Natural killer cell treated with Interleukin-12 subunit alpha and Interleukin-12 subunit beta and Interleukin-15 and Interleukin-18, amount 100 ng/mL, for 72 hours (primary cell): Measurements from ENCODE around the gene SIN3B. TPM values are rescaled to one million over a fixed set of nuclear protein-coding genes. Genes with fewer than 3 reads are reported as not detected.

ENCODE experiments used
- ATAC-seq, 2 donors: fragments of 150-1000 bp; cut with Tn5 transposase in 1 of 2; sonication (Bioruptor Pico), chemical (Tn5 transposase) in 1 of 2; 2 replicates each; pipeline ENCODE4 v1.10.0; 2021
- DNase-seq: peaks from one replicate; pipeline ENCODE4 v3.0.0; 2022; ENCODE audit warnings: low spot score
- H3K27ac Mint-ChIP-seq, 2 donors: 1 replicate in 1 of 2; 2 replicates in 1 of 2; pipeline ENCODE4 v1.8.0; 2022; ENCODE audit warnings: mixed read lengths in 2 of 2, mild to moderate bottlenecking in 1 of 2, moderate library complexity in 1 of 2
- H3K27me3 Mint-ChIP-seq, 2 donors: 1 replicate in 1 of 2; 2 replicates in 1 of 2; pipeline ENCODE4 v1.8.0; 2022; ENCODE audit warnings: mixed read lengths in 2 of 2
- H3K36me3 Mint-ChIP-seq: one replicate; pipeline ENCODE4 v1.8.0; 2022; ENCODE audit warnings: mixed read lengths
- H3K4me1 Mint-ChIP-seq, 2 donors: 1 replicate in 1 of 2; 2 replicates in 1 of 2; pipeline ENCODE4 v1.8.0; 2022; ENCODE audit warnings: low read depth in 2 of 2, mixed read lengths in 2 of 2, mild to moderate bottlenecking in 1 of 2
- H3K4me3 Mint-ChIP-seq: one replicate; pipeline ENCODE4 v1.8.0; 2022; ENCODE audit warnings: mixed read lengths
- H3K9me3 Mint-ChIP-seq: 2 replicates; pipeline ENCODE4 v1.8.0; 2022; ENCODE audit warnings: mixed read lengths
- total RNA-seq, 2 donors: library from RNA; stranded (reverse); gene quantifications; one replicate each; pipeline ENCODE4 v1.2.3, GENCODE V29; 2022

The SIN3B gene
- total RNA-seq, 2 donors from 2014 or later: 33.0 to 53.2 TPM

DNA sequence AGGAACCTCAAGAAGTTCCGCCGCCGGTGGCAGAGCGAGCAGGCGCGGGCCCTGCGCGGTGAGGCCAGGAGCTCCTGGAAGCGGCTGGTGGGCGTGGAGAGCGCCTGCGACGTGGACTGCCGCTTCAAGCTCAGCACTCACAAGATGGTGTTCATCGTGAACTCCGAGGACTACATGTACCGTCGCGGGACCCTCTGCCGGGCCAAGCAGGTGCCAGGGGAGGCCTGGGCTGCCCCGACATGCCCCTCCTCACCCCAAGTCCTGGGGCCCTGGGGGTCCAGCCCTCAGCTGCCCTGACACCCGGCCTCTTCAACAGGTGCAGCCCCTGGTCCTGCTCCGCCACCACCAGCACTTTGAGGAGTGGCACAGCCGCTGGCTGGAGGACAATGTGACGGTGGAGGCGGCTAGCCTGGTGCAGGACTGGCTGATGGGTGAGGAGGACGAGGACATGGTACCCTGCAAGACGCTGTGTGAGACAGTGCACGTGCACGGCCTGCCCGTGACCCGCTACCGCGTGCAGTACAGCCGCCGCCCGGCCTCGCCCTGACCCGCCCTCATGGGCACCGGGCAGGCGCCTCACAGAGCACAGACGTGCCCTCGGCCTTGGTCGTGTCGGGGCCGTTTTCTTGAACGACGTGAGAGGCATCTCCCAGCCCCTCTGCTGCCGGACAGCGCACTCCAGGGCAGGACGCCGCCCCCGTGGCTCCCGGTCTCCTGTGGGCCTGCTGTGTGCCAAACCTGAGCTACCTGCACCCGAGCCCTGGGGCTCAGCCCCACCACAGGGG is 49.2 kb downstream of the SIN3B start:
- H3K27ac Mint-ChIP-seq: no peak overlapping the region
- H3K36me3 Mint-ChIP-seq: peaks cover 30% of the 10 kb centered on the region
- ATAC-seq (no peak), DNase-seq (no peak)
- H3K4me1 Mint-ChIP-seq: peaks cover 21 to 39% of the 10 kb centered on the region in 2 donors
- H3K4me3 Mint-ChIP-seq: no peak overlapping the region
- H3K9me3 Mint-ChIP-seq: peaks cover 18% of the 10 kb centered on the region
- peaks cover 0 to 3% of the 10 kb centered on the region in 2 donors for H3K27me3 Mint-ChIP-seq

DNA sequence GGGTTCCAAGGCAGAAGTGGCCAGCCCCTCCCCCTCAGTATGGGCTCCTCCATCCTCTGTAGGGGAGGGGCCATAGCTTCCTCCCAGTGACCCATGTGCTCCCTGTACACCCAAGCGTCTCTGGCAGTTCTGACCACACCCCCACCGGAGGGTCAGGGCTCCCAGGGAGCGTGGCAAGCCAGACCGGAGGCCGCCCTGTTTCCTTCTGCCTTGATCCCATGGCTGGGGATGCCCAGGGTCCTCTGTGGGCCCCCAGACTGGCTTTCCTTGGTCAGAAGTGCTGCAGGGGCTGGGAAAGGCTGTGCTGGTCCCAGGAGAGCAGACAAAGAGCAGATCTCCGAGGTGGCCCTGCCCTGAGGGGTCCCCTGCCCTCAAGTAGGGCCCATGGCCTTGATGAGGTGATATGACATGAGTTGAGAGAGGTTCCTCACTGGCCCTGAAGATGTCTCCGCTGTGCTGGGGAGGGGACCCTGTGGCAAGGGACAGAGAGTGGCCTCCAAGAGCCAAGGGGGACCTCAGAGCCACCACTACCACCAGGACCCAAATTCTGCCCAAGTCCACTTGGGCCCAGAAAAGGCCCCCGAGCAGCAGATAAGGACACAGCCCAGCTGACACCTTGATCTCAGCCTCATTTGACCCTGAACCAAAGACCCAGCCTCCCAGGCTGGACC is 51.8 kb downstream of the SIN3B start:
- no peak overlapping the region for H3K4me3 Mint-ChIP-seq
- H3K36me3 Mint-ChIP-seq: peaks cover 18% of the 10 kb centered on the region
- H3K27ac Mint-ChIP-seq: no peak overlapping the region
- ATAC-seq (no peak), DNase-seq (no peak)
- H3K9me3 Mint-ChIP-seq: peaks cover 11% of the 10 kb centered on the region
- peaks cover 7 to 22% of the 10 kb centered on the region in 2 donors for H3K4me1 Mint-ChIP-seq
- H3K27me3 Mint-ChIP-seq: peaks cover 0 to 3% of the 10 kb centered on the region in 2 donors

DNA sequence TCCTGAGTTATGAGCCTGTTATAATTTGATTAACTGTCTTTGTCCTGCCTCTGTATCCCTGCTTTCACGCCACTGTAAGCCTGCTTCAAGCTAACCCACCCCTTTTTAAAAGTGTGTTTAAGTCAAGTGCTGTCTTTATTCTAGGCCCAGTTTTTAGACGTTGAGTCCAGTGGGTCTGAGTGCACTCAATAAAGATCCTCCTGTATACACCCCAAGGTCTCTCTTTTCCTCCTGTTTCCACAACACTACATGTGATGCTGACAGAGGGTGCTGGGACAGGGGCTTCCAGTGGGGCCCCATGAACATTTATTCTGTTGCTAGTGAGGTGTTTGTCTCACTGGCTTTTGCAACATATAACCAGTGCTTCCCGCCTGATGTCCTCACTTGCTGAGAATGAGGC is 52.9 kb downstream of the SIN3B start:
- ATAC-seq (no peak), DNase-seq (no peak)
- peaks cover 11% of the 10 kb centered on the region for H3K9me3 Mint-ChIP-seq
- peaks cover 2 to 15% of the 10 kb centered on the region in 2 donors for H3K4me1 Mint-ChIP-seq
- no peak overlapping the region for H3K4me3 Mint-ChIP-seq
- H3K36me3 Mint-ChIP-seq: peaks cover 18% of the 10 kb centered on the region
- peaks cover 0 to 3% of the 10 kb centered on the region in 2 donors for H3K27me3 Mint-ChIP-seq
- no peak overlapping the region for H3K27ac Mint-ChIP-seq

DNA sequence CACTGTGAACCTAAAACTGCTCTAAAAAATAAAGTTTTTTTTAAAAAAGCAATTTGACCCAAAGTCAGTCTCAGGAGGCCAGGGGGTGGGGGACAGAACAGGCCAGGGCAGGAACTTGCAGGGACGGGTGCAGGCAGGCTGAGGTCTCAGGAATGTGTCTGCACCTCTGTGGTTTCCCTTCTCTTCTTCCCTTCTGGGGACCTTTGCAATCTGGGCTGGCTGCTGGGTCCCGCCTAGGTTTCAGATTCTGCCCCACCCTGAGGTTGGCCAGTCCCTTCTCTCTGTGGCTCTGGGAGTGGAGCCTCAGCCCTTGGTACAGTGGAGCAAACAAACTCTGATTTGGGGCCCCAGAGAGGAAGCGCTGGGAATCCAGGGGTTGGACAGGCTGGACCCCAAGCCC is 54.3 kb downstream of the SIN3B start:
- Mint-ChIP-seq H3K36me3 (peaks cover 18% of the 10 kb centered on the region), H3K4me3 (no peak overlapping the region), H3K27me3 (peaks cover 0 to 3% of the 10 kb centered on the region in 2 donors), H3K9me3 (peaks cover 11% of the 10 kb centered on the region), H3K27ac (no peak overlapping the region), H3K4me1 (peaks cover 3 to 13% of the 10 kb centered on the region in 2 donors)
- no peak for ATAC-seq
- no peak for DNase-seq

DNA sequence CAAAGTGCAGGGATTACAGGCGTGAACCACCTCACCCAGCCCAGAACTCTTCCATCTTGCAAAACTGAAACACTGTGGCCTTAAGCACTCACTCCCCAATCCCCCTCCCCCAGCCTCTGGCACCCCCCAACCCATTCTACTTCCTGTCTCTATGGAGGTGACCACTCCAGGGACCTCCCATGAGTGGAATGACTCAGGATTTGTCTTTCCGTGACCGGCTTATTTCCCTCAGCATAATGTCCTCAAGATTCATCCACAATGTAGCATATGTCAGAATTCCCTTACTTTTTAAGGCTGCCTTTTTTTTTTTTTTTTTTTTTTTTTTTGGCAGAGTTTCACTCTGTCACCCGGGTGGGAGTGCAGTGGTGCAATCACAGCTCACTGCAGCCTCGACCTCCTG is 56.0 kb downstream of the SIN3B start:
- Mint-ChIP-seq H3K4me3 (no peak overlapping the region), H3K9me3 (peaks cover 11% of the 10 kb centered on the region), H3K27me3 (peaks cover 0 to 3% of the 10 kb centered on the region in 2 donors), H3K36me3 (peaks cover 17% of the 10 kb centered on the region), H3K4me1 (peaks cover 10 to 17% of the 10 kb centered on the region in 2 donors), H3K27ac (no peak overlapping the region)
- no peak for DNase-seq
- ATAC-seq: no peak

DNA sequence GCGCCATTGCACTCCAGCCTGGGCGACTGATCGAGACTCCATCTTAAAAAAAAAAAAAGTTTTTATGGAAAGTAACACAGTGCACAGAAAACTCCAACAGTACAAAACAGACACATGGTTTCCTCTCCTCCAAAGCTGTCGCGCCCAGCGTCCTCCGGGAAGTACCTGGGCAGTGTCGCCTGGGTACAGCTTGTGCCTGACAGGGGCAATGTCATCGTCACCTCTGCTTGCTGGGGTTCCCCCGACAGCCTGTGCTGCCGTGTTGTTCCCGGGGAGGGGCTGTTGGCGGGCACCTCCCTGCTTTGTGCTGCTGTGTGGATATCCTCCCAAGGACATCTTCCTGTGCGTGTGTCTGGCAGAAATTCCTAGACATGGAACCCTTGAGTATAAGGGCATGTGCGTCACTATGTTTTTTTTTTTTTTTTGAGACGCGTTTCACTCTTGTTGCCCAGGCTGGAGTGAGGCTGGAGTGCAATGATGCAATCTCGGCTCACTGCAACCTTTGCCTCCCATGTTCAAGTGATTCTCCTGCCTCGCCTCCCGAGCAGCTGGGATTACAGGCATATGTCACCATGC is 57.2 kb downstream of the SIN3B start:
- no peak overlapping the region for H3K4me3 Mint-ChIP-seq
- peaks cover 14% of the 10 kb centered on the region for H3K36me3 Mint-ChIP-seq
- ATAC-seq: no peak
- H3K27me3 Mint-ChIP-seq: peaks cover 0 to 3% of the 10 kb centered on the region in 2 donors
- H3K9me3 Mint-ChIP-seq: peaks cover 11% of the 10 kb centered on the region
- no peak for DNase-seq
- H3K4me1 Mint-ChIP-seq: peaks cover 10 to 17% of the 10 kb centered on the region in 2 donors
- H3K27ac Mint-ChIP-seq: no peak overlapping the region

DNA sequence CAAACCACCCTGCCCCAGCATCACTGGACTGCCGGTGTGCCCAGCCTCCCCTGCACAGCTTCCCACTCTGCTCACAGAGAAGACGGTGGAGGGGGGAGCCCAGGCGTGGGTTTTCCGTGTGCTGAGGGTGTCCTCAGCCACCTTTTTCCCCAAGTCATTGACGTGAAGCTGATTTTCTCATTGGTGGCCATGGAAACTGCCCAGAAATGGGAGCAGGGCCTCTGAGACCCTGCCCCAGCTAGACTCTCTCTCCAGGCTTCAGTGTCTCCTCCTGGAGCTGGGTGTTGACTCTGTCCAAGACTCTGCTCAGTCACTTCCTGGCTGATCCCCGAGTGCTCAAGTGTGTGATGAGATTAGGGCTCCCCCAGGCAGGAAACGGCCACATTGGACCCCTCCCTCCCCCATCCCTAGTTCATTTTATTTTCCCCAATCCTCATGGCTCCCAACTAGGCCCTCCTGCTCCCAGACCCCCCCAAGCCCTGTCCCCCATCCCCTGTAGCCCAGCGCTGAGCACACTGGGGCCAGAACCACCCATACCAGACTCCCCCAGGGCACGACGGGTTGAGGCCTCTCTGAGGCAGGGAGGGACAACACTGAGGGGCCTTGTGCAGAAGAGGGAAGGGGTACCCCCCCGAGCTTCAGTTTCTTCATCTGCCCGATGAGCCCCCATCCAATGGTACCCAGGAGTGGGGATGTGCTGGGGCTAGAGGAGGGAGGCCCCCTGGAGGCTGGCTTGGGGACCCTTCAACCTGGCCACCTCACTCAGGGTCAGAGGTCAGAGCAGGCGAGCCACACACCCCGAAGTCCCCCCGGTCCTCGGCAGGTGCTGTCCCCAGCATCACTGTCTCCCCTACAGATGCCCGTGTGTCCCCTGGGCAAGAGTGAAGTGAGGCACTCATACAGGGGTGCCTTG is 58.4 kb downstream of the SIN3B start:
- Mint-ChIP-seq H3K4me3 (no peak overlapping the region), H3K27me3 (peaks cover 0 to 3% of the 10 kb centered on the region in 2 donors), H3K27ac (no peak overlapping the region), H3K36me3 (peaks cover 6% of the 10 kb centered on the region), H3K4me1 (peaks cover 10 to 21% of the 10 kb centered on the region in 2 donors), H3K9me3 (peaks cover 4% of the 10 kb centered on the region)
- DNase-seq (no peak), ATAC-seq (no peak)

DNA sequence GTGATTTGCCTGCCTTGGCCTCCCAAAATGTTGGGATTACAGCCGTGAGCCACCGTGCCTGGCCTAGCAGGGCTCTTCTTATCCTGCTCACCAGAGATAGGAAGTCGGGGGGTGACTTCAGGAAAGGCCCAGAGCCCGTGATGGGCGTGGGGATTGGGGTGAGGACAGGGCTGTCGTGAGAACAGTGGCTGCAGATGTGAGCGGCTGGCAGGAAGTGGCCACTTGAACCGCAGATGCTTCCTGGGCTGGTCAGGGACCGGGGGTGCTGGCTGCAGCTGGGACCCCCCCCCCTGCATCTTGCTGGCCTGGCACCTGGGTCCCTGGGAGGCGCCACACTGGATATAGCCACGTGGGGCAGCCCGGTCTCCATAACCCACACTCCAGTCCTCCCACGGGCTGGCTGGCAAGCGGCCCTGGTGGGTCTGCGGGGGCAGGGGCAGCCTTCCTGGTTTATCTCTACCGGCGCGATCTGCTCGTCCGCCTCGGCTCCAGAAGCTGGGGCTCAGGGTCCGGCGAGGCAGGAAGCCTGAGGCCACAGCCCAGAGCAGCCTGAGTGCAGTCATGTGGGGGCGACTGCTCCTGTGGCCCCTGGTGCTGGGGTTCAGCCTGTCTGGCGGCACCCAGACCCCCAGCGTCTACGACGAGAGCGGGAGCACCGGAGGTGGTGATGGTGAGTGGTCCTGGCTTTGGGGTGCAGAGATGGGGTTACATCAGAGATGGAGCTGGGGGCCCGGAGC is 59.6 kb downstream of the SIN3B start, which contains the start of gene F2RL3:
Gene F2RL3, plus strand, starts transcription at position 371 of the 737 bp plus-strand sequence. Its CDS starts 191 bp downstream, at position 562.
- Mint-ChIP-seq H3K9me3 (no peaks in the 10 kb centered on the region), H3K27ac (peak within 1 kb of the TSS; percentile 61 to 88), H3K36me3 (no peaks in the 10 kb centered on the region), H3K27me3 (no peaks in the 10 kb centered on the region), H3K4me3 (peak within 1 kb of the TSS; percentile 75), H3K4me1 (peaks cover 10 to 20% of the 10 kb centered on the region in 2 donors)
- DNase-seq (peak; percentile 80), ATAC-seq (peak; percentile 79 to 80)

DNA sequence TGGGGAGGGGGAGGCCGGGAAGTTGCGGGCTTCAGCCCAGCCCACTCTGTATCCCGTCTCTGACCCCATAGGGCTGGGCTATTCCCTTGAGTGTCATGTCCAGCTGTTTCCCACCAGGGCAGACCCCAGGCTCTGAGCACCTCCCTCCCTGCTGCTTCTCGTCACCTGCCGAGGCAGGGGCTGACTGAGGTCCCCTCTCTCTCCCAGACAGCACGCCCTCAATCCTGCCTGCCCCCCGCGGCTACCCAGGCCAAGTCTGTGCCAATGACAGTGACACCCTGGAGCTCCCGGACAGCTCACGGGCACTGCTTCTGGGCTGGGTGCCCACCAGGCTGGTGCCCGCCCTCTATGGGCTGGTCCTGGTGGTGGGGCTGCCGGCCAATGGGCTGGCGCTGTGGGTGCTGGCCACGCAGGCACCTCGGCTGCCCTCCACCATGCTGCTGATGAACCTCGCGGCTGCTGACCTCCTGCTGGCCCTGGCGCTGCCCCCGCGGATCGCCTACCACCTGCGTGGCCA is 60.2 kb downstream of the SIN3B start:
- no peaks in the 10 kb centered on the region for H3K36me3 Mint-ChIP-seq
- no peaks in the 10 kb centered on the region for H3K27me3 Mint-ChIP-seq
- peaks cover 10 to 20% of the 10 kb centered on the region in 2 donors for H3K4me1 Mint-ChIP-seq
- no peak overlapping the region for H3K27ac Mint-ChIP-seq
- no peaks in the 10 kb centered on the region for H3K9me3 Mint-ChIP-seq
- DNase-seq (no peak), ATAC-seq (no peak)
- H3K4me3 Mint-ChIP-seq: peak overlapping the region; percentile 75

DNA sequence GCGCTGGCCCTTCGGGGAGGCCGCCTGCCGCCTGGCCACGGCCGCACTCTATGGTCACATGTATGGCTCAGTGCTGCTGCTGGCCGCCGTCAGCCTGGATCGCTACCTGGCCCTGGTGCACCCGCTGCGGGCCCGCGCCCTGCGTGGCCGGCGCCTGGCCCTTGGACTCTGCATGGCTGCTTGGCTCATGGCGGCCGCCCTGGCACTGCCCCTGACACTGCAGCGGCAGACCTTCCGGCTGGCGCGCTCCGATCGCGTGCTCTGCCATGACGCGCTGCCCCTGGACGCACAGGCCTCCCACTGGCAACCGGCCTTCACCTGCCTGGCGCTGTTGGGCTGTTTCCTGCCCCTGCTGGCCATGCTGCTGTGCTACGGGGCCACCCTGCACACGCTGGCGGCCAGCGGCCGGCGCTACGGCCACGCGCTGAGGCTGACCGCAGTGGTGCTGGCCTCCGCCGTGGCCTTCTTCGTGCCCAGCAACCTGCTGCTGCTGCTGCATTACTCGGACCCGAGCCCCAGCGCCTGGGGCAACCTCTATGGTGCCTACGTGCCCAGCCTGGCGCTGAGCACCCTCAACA is 60.8 kb downstream of the SIN3B start:
- H3K27ac Mint-ChIP-seq: no peak overlapping the region
- DNase-seq (no peak), ATAC-seq (no peak)
- H3K4me3 Mint-ChIP-seq: peak overlapping the region; percentile 37
- no peaks in the 10 kb centered on the region for H3K9me3 Mint-ChIP-seq
- no peaks in the 10 kb centered on the region for H3K27me3 Mint-ChIP-seq
- H3K36me3 Mint-ChIP-seq: no peaks in the 10 kb centered on the region
- peaks cover 10 to 20% of the 10 kb centered on the region in 2 donors for H3K4me1 Mint-ChIP-seq

DNA sequence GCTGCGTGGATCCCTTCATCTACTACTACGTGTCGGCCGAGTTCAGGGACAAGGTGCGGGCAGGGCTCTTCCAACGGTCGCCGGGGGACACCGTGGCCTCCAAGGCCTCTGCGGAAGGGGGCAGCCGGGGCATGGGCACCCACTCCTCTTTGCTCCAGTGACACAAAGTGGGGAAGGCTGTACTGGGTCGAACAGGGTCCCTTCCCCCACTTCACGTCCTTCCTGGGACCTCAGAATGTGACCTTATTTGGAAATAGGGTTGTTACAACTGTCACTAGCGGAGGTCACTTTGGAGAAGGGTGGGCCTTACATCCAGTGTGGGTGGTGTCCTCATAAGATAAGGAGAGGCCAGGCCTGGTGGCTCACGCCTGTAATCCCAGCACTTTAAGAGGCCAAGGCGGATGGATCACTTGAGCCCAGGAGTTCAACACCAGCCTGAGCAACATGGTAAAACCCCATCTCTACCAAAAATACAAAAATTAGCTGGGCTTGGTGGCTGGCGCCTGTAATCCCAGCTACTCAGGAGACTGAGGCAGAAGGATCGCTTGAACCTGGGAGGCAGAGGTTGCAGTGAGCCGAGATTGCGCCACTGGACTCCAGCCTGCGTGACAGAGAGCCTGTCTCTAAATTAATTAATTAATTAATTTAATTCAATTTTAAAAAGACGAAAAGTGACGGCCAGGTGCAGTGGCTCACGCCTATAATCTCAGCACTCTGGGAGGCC is 61.4 kb downstream of the SIN3B start:
- no peak for DNase-seq

More for the DNA sequence above, 61.4 kb downstream of the SIN3B start:
- no peak for ATAC-seq
- Mint-ChIP-seq H3K27me3 (no peaks in the 10 kb centered on the region), H3K4me3 (peak overlapping the region; percentile 37), H3K36me3 (no peaks in the 10 kb centered on the region), H3K9me3 (no peaks in the 10 kb centered on the region), H3K4me1 (peaks cover 10 to 23% of the 10 kb centered on the region in 2 donors), H3K27ac (no peak overlapping the region)
